GM21528 (cell line): ENCODE measurements around the gene CTU1.

Experiments used
- ATAC-seq: cut with Tn5 transposase; IDR thresholded peaks from one replicate; pipeline ENCODE4 v1.9.1; 2021; ENCODE audit warnings: mild to moderate bottlenecking, moderate library complexity; ENCODE audit not compliant: unreplicated experiment, low FRiP score

The CTU1 gene

DNA sequence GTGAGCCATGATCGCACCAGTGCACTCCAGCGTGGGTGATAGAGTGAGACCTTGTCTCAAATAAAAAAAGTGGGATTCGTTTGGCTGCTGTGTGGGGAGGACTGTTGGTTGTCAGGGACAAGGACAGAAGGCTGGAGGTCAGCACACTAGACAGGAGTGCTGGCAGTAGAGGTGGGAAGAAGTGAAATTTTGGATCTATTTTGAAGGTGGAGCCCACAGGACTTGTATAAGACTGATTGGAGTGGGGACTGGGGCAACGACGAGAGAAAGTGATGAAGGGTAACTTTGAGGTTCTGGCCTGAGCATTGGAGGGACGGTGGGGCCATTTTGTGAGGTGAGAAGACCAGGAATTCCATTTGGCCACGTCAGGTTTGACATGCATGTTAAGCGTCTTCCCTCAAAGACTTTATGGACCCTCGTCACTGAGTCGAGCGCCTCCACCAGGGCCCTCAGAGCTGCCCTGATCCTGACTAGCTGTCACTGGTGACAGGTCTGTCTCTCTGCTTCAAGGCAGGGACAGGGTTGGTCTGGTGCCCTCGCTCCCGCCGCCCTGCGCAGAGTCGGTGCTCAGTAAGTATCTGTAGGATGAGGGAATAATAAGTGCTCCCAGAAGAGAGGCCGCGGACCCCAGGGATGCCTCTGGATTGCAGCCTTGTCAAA, 673 bp downstream of the CTU1 start:
- ATAC-seq, result no peak

DNA sequence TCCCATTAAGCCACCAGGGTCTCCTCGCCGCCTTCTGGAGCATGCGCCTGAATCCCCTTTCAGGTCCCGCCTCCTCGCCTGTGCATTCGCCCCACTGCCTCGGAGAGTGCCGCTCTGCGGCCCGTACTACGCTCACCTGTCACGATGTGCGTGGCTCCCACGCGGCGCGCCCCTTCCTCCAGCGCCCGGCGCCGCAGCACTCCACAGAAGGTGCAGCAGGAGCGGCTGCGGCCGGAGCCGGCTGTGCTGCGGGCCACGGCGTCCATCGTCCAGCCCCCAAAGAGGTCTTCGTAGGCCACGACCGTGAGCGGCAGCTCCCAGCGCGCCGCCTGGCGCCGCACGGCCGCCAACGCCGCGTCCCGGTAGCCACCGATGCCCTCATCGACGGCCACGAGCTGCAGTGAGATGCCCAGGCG, 4.3 kb downstream of the CTU1 start:
- ATAC-seq, result no peak

DNA sequence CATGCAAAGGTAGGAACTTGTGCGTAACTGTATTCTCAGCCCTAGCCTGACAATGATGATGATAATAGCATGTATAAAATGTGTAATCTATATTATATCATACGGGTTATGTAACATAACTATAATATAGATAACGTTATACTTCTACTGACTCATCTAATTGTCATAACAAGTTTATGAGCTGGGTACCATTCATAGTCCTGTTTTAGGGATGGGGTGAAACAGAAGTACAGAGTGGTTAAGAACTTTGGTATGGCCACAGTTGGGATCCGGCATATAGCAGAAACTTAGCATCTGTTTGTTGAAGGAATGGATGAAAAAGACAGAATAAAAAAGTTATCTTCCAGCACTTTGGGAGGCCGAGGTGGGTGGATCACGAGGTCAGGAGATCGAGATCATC, 5.2 kb downstream of the CTU1 start:
- ATAC-seq, result no peak

DNA sequence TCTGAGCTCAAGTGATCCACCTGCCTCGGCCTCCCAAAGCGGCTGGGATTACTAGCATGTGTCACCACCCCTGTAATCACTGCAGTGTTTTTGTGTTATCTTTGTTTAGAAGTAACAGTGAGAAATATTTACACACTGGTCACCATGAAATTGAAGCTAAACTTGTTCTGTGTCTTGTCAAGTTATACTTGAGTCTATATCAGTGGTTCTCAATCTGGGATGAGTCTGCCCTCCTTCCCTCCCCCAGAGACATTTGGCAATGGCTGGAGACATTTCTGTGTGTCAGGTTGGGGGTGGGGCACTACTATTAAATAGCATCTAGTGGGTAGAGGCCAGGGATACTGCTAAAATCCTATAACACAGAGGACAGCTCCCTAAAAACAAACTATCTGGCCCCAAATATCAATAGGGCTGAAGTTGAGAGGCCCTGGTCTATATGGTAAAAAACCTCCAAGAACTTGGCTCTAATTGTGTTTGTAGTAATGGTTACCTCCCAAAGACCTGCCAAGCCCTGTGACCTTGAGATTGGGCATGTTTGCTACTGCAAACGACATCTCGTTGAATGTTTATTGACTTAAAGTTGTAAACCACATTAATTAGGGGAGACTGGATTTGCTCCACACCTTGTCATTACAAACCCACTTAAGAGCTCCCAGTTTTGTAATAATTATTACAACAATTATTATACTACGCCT, 6.9 kb downstream of the CTU1 start:
- no peak for ATAC-seq

DNA sequence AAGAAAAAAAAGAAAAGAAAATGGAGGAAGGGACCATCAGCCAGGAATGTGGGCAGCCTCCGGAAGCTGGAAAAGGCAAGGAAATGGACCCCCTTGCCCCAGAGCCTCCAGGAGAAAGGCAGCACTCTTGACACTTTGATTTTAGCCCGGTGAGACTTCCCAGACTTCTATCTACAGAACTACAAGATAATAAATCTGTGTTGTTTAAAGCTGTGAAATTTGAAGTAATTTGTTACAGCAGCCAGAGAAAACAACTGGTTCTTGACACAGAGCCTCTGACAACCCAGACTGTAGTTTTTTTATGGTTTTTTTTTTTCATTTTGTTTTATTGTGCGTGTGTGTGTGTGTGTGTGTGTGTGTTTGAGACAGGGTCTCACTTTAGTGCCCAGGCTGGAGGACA, 7.6 kb downstream of the CTU1 start:
- no peak for ATAC-seq

DNA sequence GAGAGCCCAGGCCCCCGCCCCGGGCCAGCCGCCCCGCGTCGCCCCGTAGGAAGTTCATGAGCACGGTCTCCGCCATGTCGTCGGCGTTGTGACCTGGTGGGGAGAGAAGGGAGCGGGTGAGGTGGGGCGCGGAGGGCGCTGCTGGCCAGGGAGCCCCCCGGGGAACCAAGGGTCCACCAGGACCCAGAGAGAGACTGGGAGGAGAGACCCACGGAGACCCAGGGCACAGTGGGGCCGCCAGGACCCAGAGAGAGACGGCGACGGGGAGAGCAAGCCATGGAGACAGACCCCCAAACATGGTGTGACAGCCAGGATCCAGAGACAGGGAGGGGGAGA, 9.2 kb downstream of the CTU1 start:
- ATAC-seq, result no peak

DNA sequence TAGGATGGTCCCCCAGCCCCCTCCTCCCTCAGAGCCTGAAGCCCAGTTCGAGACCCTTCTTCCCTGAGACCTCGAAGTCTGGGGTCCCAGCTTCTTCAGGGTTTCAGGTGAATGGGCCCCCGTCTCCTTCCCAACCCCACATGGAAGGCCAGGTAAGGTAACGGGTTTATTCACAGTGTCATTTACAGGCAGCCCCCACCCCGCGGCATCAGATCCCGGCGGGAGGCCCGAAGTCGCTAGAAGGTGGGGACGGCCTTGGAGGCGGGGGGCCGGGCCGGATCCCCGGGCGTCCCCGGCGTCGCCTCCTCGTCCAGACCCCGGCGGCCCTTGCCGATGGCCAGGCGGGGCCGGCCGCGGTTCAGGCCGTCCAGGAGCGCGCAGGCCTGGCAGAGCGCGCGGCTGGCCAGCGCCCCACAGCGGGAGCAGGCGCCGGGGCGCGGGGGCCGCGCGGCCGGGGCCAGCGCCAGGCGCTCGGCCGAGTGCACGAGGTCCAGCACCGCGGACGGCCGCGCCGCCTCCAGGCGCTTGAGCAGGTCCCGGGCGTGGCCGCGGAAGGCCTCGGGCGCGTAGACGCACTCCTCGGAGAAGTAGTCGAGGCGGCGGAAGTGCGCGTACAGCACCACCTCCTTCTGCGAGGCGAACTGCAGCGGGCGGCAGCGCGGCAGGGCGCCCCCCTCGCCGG, 9.7 kb downstream of the CTU1 start:
- no peak for ATAC-seq

DNA sequence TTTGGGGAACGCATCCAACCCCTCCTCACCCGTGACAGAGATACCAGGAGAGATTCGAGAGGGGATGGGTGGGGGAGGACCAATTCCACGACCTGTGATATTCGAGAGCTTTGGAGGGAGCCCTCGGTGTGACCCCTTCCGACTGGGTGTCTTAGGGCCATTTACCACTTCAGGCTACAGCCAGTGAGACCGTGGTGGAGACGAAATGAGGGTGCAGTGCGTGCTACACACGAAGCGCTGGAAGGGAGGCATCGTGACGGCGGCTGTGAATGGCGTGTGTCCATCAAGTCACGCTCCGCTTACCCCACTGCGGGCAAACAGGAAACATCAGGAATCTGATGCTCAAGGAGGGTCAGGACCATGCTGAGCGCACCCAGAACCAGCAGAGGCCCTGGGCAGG, 10.4 kb downstream of the CTU1 start:
- ATAC-seq, result no peak

DNA sequence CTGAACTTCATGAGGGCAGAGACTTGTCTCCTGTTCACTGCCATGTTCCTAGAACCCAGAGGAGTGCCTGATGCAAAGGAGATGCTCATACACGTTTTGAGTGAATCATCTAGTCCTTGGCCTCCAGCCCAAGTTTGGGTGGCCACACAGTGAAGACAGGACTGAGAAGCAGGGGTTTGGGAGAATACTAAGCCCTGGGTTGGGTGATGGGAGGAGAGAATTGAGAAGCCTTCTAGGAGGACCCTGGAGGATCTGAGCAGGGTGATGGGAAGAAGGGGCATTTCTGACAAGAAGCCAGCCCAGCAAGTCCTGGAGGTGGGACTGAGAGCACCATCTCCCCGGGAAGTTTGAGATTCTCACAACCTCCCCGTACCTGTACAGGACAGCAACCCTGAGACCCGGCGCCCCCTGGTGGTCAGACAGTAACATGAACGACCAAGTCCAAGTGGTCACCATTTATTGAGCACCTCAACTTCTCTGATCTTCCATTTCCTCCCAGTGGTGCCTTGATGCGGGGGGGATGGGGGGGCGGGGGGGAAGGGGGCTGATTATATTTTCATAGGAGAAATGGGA, 11.0 kb downstream of the CTU1 start:
- no peak for ATAC-seq

DNA sequence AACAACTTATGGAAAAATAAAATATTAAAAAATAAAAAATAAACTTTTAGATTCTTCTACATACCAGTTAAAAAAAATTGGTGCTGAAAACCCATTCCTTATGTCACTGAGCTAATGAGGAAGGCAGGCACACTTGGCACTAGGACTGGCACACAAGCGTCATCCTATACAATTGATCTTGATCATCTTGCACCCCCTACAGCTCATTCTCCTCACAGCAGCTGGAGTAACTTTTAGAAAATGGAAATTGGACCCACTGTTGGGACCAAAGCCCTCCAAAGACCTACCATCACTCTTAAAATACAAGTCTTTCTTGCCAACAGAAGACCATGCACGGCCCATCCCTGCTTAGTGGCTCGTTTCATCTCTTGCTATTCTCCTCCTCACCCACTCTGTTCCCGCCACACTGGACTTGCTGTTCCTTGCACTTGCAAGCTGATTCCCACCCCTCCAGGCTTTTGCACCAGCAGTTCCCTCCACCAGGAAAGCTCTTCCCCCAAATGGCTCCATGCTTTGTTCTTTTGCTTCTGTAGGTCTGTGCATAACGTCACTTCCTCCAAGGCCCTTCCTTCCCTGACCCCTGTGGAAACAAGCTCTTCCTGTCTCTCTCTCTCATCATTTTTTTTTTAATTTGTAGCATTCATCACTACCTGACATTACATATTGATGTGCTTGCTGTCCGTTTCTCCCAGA, 11.6 kb downstream of the CTU1 start:
- no peak for ATAC-seq

DNA sequence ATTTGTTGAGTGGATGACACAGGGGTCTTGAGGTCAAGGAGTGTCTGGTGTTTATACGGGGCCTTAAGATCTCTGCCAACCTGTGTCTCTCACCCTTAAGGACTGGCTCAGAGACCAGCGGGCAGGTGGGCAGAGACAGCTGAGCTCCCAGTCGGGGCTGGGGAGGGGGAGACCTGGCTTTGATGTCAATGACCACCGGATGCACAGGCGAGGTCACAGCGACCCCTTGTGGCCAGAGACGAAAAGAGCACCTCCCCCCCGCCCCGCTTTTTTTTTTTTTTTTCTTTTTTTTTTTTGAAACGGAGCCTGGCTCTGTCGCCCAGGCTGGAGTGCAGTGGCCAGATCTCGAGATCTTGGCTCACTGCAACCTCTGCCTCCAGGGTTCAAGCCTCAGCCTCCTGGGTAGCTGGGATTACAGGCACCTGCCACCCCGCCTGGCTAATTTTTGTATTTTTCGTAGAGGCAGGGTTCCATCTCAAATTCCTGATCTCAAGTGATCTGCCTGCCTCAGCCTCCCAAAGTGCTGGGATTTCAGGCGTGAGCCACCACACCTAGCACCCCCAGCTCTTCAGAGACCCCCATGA, 13.4 kb downstream of the CTU1 start:
- ATAC-seq, result no peak

DNA sequence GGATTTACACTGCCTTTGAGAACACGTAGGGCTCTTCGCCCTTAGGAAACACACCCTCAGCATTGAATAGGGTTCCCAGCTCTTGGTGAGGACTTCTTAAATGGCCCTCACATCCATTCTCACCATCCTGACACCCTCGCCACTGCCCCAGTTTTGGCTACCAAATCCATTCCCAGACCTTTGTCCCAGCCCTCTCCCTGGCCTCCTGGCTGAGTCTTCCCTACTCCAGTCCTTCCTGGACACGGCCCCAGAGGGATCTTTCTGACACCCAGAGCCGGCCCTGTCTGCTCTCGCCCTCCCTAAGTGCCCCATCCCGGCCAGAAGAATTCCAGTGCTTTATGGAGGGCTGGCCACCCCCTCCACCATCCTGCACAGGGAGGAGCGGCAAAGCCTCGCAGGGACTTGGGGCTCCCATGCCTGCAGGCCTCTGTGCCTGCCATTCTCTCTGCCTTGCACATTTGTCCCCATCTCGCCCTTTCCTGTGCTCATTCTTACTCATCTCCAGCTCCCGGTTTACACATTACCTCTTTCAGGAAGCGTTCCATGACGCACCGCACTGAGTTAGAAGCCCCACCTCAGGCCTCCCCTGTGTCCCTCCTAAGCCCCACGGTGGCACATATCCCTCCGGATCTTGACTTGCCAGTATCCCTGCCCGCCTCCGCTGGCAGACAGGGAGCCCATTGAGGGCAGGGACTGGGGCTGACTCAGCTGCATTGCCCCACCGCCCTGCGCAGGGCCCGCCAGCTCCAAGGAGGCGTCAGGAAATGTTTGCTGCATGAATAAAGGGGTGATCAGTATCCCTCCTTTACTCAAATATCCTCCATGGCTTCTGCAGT, 14.5 kb downstream of the CTU1 start:
- no peak for ATAC-seq

DNA sequence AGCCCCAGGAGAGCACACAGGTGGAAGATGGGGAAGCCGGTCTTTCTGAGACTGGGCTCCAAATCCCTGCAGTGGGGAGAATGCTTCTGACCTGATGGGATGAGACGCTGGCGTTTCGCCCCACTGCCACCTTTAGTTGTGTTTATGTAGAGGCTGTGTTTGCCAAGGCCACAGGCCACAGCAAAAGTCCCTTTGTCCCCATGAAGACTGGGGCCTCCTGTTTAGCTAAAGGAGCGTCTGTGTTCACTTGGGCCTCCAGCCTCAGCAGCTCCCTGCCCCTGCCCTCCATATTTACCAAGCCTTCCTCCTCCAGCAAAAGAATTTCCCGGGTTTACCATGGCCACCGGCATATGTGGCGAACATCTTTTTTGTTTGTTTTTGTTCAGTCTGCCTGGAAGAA, 15.1 kb downstream of the CTU1 start:
- ATAC-seq, result no peak

DNA sequence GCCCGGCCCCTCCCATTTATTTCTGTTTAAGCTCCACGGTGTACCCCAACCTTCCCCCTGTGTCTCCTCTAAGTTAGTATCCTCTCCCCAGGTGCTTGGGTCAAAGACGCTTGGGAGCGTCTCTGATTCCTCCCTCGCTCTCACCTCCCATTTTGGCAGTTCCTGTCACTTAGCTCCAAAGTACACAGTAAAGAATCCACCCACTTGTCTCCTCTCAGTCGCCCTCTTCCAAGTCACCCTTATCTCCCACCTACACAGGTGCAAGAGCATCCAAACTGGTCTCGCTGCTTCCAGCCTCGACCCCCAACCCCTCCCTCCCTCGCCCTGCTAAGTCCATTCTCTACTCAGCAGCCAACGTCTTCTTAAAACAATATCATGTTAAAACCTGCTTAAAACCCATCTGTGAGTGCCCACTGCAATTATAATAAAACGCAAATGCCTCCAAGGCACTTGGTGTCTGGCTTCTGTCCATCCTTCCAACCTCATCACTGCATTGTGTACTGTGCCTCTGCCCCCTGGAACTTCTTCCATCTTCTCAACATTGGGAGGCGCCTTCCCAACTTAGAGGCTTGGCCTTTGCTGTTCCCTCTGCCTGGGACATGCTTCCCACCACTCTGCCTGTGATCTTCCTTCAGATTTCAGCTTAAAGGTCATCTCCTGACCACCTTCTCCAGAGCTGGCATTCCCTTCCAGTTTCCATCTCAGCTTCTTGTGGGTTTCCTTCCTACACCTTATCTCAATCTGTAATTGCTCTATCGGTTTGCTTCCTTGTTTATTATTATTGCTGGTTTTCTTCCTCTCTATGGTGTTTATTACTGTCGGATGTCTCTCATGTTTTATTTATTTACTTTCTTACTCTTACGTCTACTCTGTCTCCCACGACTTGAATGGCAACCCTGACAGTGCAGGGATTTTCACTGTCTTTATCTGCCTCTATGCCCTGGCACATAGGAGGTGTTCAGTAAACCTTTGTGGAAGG, 16.0 kb downstream of the CTU1 start:
- ATAC-seq, result no peak

DNA sequence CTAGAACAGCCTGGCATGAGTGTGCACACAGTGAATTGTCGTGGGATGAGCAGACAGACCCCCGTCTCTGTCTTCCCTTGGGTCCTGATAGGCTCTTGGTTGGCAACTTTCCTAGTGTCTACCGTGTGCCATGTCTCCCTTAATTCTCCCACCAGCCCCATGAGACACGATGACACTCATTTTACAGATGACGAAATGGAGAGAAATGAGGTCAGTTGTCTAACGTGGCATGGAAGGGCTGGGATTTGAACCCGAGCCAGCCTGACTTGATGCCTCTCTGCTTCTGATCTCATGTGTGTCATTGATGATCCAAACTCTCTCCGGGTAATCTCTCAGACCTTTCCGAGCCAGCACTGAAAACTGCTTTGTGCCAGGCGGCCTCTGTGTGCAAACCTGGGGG, 17.1 kb downstream of the CTU1 start:
- no peak for ATAC-seq

DNA sequence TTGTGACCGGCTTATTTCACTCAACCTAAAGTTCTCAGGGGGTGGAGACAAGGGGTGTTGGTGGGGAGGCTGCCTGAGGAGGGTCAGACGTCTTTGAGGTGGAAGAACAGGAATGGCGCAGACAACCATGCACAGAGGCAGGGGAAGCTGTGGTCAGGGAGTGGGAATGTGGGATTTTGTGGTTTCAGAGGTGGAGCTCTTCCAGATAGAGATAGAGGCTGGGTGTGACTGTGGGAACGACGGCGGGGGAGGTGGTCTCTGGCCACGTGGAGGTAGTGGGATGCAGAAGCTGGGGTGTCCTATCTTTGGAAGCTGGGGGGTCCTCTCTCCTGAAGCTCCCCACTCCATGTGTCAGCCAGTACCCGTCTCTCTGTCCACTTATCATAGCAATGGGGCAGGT, 17.7 kb downstream of the CTU1 start:
- ATAC-seq, result no peak

DNA sequence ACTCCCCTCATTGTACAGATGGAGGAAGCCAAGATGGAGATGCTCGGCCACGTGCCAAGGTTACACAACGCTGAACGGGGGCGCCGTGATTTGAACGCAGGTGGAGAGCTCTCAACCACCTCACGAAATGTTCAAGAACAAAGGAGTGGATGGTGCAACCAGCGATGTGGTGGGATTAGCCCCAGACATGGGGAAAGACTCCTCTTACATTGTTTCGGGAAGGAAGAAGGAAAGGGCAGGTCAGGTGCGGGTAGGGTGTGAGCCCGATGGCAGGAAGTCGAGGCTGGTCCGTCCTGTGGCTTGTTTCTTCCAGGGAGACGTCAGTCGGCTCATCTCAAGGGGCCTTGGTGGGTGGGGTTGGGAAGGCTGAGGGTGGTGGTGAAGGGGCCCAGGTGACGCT, 18.4 kb downstream of the CTU1 start:
- ATAC-seq, result no peak

DNA sequence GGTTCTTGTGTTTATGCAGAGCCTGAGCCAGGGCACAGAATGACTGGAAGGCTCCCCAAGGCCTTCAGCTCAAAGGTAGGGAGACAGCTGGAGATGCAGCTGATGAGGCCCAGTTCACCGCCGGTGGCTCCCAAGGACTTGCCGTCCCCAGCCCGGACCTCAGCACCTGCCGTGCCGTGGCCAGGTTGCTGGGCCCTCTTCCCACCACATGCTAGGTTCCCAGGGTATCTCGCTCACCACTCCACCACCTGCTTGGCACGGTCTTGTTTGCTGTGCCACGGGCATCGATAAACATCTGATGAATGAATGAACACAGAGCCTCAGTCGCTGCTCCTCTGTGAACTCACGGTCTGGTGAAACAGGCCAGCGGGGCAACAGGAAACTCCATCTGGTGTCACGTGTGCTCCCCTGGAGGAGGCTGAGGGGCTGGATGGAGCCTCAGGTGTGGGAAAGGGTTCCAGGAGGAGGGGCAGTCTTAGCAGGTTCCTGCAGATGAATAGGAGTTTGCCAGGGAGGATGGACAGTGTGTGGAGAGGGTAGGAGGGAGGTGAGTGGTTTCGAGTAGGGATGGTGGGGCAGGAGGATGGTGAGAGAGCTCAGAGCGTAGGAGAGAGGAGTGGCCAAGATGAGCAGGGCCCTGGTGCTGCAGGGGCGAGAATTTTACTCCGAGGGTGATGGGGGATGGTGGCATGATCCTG, 21.9 kb downstream of the CTU1 start:
- ATAC-seq, result no peak
